GOT3 (cell line): ENCODE results near the gene ASPDH.

Experiments used
- DNase-seq: peaks from one replicate; lab custom pipeline; 2025; ENCODE audit warnings: mixed read lengths; lab: John Stamatoyannopoulos, UW

The ASPDH gene

DNA sequence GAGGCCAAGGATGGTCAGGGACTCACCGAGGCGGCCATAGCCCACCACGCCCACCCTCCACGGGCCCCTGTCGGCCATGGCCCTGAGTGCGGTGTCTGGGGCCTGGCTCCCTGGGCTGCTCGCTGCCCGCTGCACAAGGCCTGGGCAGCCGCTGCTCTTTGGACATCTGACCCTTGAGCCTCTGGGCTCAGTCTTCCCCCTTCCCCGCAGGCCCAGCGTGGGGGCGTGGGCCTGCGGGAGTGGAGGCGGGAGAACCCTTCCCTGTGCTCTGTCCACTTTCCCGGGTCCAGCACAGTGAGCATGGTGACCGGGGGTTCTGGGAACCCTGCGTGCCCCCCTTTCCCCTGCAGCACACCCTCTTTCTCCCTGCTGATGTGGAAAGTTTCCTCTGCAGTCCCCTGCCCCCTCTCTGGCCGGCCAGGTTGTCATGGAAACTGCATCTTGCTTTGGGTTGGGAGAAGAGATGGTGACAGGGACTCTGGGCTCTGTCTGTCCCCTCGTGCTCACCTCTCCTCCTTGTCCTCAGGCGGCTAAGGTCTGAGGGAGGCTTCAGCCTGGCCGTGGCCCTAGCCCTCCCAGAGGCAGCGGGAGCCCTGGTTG lies at the start of gene ASPDH:
Gene ASPDH, minus strand, starts transcription at position 168 of the 600 bp plus-strand sequence. Its CDS starts 90 bp downstream, at position 78.
- no peak for DNase-seq

DNA sequence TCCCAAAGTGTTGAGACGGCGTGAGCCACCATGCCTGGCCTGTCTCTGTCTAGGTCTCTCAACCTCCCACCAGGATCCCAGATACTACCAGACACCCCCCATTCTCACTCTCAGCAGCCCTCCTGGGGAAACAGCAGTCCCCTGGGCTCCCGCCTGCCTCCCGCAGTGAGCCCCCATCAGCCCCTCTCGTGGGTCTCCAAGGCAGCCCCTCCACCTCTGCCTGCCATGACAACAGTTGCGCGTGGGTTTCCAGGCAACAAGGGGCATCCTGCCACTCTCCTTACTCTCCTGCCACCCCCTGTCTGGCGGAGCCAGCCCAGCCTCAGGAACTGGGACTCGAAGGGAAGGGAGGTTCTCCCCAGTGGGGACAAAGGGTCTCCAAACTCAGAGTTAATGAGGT lies 49.3 kb upstream of the ASPDH start:
- DNase-seq, result no peak

DNA sequence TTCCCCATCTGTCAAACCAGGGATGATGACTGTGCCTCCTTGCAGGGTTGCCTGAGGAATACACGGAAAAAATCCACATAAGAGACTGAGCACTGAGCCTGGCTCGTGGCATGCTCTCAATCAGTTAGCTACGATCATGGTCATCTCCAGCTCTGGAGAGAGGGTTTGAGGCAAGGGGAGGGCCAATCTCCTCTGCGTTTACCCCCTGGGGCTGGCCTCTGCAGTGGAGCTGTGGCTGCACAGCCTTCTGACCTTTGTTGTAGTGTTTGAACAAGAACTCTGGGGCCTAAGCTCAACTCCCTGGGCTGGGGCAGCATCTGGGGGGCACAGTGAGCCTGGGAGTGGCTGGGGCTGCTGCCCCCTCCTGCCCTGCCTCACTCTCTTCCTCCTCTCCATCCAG lies 48.6 kb upstream of the ASPDH start:
- no peak for DNase-seq

DNA sequence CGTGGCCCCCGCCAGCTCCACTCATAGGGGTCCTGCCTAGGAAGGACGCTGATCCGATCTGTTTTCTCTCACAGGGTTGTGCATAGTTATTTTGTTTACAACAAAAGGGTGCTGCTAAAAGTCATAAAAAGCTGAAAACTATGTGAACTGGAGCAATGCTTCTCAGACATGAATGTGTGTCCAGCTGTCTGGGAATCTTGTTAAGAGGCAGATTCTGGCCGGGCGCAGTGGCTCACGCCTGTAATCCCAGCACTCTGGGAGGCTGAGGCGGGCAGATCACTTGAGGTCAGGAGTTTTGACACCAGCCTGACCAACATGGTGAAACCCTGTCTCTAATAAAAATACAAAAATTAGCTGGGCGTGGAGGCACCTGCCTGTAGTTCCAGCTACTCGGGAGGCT lies 45.9 kb upstream of the ASPDH start:
- no peak for DNase-seq

DNA sequence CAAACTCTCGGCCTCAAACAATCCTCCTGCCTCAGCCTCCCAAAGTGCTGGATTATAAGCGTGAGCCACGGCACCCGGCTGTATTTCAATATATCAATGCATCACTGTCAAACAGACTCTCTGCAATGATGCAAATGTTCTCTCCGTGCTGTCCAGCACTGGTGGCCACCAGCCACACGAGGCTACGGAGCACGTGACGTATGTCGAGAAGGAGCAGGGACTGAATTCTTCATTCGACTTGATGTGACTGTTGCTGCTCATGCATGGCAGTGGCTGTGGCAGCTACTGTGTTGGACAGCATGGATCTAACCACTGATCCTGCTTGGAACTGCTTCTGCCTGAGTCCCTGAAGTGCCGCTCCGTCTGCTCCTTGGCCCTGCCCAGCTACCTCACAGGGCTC lies 44.7 kb upstream of the ASPDH start:
- no peak for DNase-seq

DNA sequence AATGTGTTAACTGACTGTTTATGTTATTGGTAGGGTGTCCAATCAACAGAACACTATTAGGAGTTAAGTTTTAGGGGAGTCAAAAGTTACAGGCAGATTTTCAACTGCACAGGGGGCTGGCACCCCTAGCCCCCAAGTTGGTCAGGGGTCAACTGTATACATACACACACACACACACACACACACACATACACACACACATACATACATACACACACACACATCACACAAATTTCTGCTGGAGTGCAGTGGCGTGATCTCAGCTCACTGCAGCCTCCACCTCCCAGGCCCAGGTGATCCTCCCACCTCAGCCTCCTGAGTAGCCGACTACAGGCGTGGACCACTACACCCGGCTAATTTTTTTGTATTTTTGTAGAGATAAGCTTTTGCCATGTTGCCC lies 44.3 kb upstream of the ASPDH start:
- no peak for DNase-seq

DNA sequence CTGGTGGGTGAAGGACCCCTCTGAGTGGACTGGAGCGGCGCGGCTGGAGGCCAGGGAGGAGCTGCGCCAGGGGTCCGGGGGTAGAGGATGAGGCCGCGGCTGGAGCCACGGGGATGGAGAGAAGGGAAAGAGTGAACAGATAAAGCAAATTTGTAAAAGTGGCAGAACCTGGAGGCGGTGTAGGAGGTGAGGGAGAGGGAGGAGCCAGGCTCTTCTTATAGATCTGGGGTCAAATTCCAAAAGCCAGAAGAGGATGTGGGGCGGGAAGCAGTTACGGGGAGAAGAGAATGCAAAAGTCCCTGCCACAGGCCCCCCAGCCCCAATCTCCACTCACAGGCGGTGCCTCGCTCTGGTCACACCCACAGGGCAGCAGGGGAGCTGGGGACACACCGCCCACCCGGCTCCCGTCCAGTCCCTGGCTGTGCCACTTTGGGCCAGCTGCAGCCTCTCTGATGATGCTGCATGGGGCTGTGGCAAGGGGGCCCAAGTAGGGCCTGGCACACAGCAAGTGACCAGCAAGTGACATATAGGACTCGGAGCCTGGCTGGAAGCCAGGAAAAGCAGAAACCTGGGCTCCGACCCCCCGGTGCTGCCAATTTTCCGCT lies 43.4 kb upstream of the ASPDH start:
- no peak for DNase-seq

DNA sequence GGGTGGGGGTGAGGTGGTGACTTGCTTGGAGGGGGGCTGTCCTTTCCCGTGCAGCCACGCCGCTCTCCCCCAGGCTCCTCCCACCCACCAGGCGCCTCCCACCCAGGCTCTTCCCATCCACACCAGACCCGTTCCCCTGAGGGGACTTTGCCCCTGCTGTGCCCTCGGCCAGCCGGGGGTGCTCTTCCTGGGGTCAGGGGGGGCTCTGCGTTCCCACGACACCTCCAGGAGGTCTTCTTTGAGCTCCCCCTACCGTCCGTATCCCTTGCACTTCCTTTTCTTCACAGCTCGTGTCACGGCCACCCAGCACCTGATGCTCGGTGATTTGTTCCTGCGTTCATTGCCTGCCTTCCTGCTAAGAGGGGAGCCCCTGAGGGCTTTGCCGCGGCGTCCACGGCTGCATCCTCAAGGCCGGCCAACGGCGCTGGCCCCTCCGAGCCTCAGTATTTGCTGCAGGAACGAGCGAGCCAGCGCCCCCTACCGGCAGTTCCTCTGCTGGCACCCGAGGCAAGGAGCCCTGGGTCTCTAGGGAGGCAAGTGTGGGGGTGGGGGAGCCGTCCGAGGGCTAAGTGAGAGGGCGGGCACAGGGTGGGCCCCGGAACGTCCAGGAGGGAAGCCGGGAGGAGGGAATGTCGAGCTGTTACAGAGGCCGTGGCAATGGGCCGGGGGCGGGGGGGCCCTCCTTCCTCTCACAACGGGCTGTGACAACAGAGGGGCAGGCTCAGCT lies 42.7 kb upstream of the ASPDH start:
- DNase-seq, result no peak

DNA sequence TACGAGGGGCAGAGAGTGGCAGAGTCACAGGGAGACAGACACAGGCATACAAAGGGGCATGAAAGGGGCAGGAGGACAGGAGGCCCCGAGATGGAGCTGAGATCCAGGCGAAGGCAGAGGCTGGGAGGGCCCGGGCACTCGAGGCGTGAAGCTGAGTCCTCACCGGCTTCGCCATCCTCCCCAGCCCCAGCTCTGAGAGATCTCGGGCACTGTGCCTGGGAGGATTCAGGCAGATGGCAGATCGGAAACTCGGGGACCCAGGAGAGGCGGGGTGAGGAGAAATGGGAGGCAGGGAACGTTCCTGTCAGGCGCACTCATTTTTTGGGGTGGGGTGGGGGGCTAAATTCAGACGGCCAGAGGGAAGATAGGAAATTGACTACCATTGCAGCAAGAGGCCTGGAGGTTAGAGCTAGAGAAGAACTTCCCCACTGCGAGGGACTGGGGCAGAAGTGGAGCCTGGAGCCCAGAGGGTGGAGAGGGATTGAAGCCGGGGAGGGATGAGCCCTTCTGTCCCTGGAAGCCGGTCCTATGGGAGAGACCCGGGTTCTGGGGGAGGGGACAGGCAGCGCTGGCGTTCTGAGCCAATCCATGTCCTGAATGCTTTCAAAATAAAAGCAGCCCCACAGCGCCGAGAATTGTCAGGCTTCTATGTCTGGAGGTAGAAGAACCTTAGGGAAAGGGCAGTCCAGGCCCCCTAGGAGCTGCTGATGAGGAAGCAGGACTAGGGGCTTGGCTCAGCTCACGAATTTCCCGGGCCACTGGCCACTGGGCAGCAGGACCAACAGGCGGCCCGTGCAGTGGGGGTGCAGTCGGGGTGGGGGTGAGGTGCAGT lies 42.0 kb upstream of the ASPDH start:
- no peak for DNase-seq

DNA sequence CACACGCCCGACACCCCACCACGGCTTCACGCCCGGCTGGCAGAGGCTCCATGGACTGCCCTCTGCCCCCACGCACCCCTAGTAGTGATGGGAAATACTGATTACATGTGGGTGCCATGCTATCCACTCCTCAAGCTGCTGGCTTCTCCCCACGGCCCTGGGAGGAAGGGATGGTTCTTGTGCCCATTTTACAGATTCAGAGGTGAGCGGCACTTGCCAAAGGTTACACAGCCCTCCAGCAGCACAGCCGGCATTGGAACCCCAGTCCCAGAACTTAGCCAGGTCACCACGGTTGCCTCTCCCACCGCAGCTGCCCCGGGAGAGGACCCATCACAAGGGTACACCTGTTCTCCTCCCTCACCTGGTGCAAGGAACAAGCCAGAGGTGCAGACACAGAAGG lies 41.3 kb upstream of the ASPDH start:
- no peak for DNase-seq

DNA sequence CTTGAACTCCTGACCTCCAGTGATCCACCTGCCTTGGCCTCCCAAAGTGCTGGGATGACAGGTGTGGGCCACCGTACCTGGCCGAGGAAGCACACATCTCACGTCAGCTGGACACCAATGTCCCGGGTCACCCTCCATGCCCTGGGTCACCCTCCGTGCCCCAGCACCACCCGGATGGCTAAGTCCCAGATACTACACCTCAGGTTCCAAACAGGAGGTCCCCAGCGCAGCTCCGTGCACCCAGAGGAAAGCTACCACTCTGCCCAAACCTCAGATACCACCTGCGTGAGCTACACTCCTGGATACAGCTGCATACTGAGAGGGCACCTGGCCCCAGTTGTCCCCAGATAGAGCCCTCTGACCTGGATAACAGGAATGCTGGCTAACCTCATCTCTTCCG lies 40.5 kb upstream of the ASPDH start:
- no peak for DNase-seq

DNA sequence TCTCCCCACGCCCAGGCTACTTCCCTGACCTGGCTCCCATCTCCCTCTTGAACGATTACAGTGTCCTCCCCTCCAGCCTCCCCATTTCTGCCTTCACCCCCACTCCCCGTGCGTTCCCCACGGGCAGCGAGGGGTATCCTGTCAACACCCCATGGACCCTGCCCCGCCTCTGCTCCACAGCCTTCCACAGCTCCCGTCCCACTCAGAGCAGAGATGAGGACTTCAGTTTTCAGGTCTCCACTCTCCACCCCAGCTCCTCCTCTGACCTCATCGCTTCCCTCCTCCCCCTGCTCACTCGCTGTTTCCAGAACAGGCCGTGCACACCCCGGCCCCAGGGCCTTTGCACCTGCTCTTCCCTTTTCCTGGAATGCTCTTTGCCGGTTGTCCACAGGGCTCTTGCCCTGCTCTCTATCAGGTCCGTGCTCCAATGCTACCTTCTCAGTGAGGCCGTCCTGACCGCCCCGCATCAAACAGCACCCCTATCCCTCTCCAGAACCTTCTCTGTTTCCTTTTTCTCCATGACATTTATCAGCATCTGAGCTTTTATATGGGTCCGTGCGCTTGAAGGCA lies 39.5 kb upstream of the ASPDH start:
- DNase-seq, result no peak

DNA sequence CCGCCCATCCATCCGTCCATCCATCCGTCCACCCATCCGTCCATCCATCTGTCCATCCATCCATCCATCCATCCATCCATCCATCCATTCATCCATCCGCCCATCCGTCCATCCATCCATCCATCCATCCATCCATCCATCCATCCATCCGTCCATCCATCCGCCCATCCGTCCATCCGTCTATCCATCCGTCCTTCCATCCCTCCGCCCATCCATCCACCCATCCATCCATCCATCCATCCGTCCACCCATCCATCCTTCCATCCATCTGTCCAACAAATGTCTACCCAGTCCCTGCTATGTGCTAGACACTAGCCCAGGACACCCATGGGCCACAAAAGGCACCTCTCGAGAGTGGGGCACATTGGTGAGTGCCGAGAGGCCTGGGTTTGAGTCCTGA lies 38.8 kb upstream of the ASPDH start:
- DNase-seq, result no peak

DNA sequence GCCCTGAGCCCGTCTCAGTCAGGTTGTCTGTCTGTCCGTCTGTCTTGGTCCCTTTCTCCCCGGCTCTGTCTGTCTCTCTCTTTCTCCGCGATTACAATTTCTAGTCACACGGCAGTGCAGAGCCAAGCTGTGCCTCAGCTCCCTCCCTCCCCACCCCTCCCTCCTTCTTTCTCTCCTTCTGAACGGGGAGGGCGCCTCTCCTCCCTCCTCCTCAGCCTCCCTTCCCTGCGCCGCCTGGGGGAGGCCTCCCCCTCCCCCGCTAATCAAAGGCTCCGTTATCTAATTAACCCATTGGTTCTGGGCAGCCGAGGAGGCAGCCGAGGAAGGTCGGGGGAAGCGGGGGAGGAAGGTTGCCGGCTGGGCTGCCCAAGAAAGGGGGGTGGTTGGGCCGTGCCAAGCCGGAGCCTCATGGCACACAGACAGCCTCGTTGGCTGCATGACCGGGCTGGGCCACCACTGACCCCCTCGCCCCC lies 38.0 kb upstream of the ASPDH start:
- DNase-seq, result no peak

DNA sequence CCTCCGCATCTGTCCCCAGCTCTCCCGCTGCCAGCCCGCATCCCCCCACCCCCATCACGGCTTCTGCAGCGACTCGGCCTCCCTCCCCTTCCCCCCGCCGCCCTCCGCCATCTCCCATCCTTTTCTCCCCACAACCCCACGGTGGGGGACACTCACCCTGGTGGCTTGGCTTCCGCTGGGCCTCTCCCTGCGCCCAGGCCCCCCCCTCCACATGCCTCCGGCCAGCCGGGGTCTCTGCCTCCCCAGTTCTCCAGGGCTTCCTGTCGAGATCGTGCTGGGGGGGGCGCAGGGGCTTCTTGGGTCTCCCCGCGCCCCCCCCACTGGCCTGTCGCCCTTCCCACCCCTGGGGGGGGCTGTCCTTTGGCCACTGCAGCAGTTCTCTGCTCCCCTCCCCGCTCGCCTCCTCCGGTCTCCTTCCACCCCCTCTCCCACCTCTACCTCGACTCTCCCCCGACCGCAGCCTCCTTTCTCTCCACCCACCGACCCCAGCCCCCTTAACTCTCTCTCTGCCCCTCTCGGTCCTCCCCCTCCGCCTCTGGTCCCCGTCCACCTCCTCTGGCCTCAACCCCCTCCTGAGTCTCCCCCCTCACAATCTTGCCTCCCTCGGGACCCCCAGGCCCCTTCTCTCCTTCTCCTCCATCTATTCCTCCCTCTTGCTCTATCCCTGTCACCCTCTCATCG lies 37.5 kb upstream of the ASPDH start:
- no peak for DNase-seq

DNA sequence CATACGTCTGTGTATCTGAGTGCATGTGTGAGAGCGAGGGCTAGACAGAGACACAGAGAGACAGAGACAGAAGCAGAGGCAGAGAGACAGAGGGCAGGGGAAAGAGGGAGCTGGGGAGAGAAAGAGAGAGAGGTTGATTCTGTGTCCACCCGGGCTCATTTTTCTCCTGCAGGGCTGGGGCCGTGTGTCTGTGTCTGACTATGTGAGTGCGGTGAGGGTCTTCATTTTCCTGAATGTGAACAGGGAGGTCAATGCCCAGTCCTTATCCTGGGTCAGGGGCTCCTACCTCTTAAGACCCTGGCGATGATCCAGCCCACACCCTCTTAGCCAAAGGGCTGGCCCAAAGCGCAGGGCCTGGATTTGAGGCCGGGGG lies 36.9 kb upstream of the ASPDH start:
- no peak for DNase-seq

DNA sequence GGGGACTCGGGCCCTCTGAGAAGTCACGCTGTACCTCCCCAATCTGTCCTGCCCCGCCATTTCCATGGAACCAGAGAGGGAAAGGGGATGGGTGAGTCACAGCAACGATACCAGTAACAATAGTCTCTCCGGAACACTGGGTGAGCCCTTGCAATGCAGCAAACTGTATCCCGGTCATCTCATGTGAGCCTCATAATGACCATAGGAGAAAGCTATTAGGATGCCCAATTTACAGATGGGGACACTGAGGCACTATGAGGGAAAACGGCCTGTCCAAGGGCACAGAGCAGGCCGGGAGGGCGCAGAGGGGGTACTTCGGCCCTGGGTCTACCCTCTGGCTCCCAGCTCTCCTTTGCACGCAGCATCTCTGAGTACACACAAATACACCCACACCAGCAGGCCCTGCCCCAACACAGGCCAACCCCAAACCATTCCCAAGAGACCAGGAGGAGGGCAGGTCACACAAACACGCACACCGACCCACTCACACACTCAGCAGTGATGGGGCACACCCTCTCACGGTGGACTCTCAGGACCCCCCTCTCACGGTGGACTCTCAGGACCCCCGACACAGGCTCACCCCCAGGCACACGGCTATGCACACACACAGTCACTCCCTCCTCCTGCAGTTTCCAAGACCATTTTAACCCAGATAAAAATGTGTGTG lies 36.3 kb upstream of the ASPDH start:
- no peak for DNase-seq

DNA sequence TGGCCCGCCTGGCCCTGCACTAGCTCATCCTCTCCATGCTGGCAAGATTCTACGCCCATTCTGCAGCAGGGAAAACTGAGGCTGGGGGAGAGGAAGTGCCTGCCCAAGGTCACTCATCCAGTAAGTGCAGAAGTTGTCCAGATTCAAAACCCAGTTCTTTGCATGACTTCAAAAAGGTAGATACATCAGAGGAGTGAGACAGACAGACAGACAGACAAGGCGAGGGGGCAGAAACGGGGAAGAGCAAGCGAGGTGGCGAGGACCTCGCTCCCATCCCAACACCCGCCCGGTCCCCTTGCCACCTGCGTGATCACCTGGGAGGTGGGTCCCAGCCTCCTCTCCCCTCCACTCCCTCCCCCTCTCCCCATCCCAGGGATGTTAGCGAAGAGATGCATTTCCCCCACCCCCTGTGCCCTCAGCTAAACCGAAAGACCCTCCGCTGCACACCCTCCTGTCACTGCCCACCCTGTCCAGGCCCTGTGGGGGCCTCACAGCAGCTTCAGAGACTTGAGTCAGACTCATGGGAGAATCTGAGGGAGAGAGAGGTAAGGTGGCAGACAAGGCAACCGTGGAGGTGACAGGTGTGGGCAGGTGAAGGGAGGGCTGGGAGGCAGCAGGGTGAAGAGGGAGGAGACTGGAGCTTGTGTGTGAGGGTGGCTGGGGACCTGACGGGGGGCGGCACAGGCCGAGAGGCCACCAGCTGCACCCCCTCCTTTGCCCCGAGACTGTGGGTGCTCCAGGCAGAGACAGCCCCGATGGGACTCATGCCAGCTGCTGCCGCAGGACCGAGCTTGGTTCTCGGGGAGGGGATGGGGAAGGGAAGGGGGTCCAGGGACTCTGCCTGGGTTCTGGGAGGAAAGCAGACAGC lies 35.6 kb upstream of the ASPDH start:
- DNase-seq, result no peak

DNA sequence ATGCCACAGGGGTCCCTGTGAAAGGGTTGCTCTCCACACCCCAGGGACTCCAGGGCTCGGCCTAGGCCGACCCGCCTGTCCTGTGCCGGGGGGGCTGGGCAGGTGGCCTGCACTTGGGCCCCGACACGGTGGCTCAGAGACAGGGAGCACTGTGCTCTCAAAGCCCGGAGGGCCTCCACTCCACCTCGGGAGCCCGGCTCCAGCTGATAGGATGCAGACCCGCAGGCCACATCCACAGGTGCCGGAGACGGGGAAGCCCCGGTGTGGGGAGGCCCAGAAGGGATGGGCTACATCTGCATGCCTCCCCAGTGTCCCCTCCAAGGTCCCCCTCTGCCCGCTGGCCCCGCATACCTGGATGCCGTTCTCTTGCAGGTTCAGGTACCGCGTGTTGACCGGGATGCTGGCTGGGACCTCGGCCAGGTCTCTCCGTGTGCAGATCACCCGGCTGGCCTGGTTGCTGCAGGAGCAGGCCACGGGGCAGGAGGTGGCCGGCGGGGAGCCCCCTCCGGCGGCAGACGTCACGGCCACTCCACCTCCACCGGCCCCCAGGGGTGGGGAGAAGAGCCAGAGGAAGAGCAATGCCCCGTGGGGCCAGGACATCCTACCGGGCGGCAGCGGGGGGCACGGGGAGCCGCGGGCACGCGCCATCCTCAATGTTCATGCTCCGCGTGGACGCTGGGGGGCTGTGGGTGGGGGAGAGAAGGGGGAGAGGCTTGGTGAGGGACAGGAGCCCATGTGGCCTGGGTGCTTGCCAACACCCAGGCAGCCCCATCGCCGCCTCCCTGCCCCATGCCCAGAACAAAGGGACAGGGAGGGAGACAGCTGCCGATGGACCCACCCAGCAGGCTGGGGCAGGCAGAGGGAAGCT lies 34.7 kb upstream of the ASPDH start:
- DNase-seq, result no peak
